GM21447 (cell line): Measurements from ENCODE around the gene ID1.
A peak's percentile ranks its signal among the peaks of the same experiment; 100 is the strongest.

Experiments
- ATAC-seq: cut with Tn5 transposase; IDR thresholded peaks from one replicate; pipeline ENCODE4 v1.9.1; 2021; ENCODE audit not compliant: unreplicated experiment

The ID1 gene

DNA sequence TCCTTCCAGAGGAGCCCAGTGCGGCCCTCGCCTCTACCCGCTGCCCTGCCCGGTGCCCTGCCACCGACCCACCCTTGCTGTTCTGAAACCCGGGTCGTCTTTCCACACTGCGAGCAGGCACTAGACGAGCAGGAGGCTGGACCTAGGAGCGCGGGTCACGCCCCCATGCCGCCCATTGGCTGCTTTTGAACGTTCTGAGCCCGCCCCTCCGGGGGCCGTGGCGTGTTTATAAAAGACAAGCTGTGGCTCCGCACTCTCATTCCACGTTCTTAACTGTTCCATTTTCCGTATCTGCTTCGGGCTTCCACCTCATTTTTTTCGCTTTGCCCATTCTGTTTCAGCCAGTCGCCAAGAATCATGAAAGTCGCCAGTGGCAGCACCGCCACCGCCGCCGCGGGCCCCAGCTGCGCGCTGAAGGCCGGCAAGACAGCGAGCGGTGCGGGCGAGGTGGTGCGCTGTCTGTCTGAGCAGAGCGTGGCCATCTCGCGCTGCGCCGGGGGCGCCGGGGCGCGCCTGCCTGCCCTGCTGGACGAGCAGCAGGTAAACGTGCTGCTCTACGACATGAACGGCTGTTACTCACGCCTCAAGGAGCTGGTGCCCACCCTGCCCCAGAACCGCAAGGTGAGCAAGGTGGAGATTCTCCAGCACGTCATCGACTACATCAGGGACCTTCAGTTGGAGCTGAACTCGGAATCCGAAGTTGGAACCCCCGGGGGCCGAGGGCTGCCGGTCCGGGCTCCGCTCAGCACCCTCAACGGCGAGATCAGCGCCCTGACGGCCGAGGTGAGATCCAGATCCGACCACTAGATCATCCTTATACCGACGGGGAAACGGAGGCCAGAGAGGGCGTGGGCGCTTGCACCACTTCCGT, at the start of gene ID1:
Gene ID1 (plus strand): TSS at position 259 of the 871 bp plus-strand sequence. CDS start 99 bp downstream, at position 358.
- ATAC-seq, result peak; percentile 78

- no peak for ATAC-seq
Observed at GRCh38 chr20:31559704-31560093, 45.4 kb upstream of the ID1 start.

DNA sequence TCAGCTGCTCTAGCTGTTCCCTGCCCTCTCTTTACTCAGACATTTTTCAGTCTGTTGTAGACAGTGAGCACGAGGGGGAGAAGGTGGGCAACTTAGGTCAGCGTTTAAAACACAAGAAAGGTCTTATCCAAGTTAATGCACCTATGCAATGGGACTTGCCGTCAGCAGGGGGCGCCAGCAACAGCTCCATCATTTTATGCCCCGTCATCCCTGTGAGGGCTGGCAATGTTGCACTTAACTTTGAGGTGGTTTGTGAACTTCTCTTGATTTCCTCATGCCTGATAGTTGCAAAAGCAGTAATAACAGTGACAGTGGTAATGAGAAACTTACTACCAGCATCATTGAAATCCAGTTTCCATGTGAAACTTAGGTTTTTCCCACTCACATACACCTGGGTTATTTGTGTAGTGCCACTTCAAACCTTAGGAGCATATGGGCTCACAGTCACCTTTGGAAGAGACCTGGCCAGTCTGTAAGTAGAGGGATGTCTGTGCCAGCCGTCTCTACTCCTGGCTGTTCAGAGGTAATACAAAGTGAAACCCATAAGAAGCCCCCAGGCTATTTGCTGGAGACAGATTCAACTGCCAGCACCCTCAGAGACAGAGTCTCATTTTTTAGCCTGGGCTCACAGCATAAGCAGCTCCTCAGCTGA, 44.9 kb upstream of the ID1 start:
- ATAC-seq, result no peak

DNA sequence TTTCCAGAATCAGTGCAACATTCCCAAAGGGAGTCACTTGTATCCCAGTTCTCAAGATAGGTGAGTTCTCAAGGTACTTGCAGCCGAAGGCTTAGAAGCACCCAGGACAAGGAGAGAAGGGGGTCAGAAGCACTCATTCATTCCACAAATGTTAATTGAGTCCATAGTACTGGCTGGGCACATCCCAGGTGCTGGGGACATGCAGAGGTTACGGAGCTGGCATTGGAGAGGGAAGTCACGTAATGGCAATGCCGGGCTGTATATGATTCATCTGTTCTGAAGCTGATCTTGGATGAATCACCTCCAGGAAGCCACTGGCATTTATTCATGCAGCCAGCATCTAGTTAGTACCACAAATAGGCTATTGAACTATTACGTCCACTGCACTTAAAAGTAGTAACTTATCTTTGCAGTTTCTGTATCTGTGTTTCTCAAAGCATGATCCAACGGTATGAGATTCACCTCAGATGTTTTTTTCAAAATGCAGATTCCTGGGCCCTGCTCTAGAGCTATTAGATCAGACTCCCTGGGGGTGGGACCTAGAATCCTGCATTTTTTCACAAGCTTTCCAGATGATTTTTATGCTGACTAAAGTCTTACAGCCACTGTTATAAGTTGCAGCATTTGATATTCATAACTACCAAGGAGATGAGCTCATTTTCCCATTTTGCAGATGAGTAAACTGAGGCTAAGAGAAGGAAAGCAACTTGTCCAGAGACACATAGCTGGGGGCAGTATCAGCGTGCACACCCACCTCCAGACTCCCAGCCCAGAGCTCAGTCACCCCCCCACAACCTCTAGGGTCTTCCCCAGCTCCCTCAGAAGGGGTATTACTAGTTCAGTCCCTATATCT, 44.1 kb upstream of the ID1 start:
- no peak for ATAC-seq

DNA sequence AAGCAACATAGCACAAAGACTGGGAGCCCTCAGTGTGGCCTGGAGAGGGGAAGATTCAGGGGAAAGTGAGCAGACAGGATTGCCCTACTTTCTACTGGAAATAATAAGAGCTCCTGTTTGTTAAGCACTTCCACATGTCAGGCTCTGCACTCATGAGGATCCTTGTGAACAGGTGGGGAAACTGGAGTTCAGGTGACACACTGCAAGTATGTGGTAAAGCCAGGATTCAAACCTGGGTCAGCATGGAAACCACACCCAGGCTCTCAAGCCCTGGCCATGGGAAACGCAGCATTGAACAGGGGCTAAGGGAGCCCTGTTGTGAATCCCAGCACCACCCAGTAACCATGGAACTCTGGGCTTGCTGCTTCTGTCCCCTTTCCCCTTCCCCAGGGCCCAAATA, 42.8 kb upstream of the ID1 start:
- no peak for ATAC-seq

DNA sequence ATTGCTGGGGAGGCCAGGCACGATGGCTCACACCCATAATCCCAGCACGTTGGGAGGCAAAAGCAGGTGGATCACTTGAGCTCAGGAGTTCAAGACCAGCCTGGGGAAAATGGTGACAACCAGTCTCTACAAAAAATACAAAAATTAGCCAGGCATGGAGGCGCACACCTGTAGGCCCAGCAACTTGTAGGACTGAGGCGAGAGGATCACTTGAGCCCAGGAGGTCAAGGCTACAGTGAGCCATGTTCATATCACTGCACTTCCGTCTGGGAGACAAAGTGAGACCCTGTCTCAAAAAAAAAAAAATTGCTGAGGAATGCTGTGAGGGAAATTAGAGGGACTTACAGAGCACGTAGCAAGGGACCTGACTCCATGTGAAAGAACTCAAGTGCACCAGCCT, 40.8 kb upstream of the ID1 start:
- ATAC-seq, result no peak

DNA sequence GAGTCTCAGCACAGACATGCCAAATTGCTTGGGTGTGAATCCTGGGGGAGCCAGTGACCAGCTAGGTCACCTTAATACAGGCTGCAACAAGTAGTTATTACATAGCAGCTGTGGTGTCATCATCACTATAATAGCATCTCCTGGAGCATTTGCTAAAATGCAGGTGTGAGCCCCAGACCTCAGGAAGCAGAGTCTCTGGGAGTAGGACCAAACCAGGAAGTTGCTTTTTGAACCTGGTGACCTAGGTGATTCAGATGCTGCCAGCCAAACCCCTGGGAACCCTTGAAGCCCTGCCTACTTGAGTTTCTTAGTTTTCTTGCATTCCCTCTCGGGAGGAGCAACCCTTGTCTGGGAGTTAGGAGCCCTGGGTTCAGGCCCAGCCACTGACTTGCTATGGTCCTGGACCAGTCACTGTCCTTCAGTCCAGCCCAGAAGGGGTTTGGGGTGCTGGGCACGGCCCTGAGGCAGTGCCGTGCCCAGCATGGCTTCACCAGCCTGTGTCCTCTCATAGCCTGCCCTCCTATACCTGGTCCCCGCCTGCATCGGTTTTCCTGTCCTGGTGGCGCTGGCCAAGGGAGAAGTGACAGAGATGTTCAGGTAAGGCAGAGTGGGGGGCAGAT, 39.3 kb upstream of the ID1 start:
- no peak for ATAC-seq

- ATAC-seq, result no peak
Observed at GRCh38 chr20:31566319-31566657, 38.8 kb upstream of the ID1 start.

DNA sequence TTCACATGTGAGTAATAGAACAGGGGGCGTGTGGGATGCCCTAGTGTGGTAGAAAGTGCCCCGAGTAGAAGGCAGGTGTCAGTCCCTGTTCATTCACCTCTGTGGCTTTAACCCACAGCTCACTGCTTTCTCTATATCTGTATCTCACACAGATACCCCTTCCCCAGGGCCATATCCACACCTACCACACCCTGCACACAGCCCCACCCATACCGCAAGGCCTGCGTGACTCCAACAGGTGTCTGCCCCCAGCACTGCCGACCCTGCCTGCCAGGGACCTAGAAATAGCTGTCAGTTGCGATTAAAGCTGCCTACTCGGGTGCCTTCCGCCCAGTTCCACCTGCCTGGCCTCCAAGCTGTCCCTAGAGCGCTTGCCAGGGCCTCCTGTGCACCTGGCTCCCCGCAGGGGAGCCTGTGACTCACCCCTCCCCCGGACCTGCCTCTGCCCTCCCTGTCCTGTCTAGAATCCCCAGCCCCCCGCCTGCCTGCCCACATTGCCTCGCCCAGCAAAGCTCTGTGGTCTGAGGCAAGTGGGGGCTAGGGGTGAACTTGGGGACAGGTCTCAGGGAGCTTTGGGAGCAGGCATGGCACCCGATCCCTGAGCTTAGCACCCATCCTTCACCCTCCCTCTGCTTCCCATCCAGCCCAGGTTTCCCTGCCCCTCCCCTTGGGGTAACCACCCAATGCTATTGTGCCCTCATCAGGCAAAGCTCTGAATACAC, 38.3 kb upstream of the ID1 start:
- no peak for ATAC-seq

DNA sequence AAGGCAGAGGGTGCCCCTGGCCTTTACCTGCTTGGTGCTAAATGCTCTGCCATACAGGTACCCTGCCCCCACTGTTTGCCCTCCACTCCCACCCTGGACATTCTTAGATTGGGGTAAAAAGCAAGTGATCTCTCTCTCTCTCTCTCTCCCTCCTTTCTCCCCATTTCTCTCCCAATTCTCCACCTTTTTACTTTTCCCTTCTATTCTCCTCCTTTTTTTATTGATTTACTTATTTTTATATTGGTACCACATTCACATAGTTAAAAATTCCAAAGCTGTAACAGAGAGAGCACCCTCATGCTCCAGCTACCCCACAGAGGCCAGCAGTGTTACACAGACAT, 37.7 kb upstream of the ID1 start:
- ATAC-seq, result no peak

GRCh38 chr20:31568041-31568731, 36.9 kb upstream of the ID1 start:
- no peak for ATAC-seq

DNA sequence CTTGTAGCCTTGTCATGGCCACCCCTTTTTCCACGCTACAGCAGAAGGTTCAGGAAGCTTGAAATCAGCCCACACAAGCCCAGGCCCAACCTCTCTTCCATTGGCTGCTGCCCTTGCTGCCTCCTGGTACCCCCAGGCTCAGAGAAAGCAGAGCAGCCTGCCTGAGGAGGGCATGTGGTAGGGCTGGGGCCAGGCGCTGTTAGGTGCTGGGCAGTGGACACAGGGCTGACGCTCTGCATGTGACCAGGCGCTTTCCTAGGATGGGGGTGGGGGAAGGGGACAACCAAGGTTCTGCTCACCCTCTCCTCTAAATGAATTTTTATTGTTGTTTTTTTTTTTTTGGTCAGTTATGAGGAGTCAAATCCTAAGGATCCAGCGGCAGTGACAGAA, 36.3 kb upstream of the ID1 start:
- ATAC-seq, result no peak

DNA sequence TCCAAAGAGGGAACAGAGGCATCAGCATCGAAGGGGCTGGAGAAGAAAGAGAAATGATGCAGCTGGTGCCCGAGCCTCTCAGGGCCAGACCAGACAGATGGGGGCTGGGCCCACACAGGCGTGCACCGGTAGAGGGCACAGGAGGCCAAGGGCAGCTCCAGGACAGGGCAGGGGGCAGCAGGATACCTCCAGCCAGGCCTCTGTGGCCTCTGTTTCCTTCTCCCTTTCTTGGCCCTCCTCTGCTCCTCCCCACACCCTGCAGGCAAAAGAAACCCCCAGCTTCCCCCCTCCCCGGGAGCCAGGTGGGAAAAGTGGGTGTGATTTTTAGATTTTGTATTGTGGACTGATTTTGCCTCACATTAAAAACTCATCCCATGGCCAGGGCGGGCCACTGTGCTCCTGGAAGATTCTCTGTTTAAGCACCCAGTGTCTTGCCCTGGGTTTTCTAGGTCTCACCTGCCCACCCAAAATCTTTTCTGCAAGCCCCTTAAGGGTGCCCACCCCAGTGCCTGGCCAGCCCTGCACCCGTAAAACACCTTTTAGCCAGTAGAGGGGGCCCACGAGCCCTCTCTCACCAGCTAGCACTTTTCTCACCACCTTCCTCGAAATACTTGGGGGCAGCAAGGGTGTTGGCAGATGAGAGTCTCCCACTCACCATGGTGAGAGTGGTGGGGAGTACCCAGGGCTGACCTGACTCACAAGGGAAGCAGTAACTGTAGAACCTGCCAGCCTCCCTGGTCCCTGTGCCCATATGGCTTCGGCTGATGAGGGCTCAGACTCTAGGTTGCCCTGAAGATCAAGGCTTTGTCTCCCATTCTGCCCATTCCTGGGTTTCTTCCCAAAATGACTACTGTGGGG, 35.7 kb upstream of the ID1 start:
- ATAC-seq, result no peak

GRCh38 chr20:31570021-31570463, 35.0 kb upstream of the ID1 start:
- no peak for ATAC-seq

- no peak for ATAC-seq
Observed at GRCh38 chr20:31570735-31571617, 34.1 kb upstream of the ID1 start.

- ATAC-seq, result no peak
Observed at GRCh38 chr20:31572042-31572700, 32.9 kb upstream of the ID1 start.

- ATAC-seq, result peak; percentile 80
Observed at GRCh38 chr20:31572701-31573554, 32.2 kb upstream of the ID1 start.
